ENCODE data around the gene CLRN3.

The CLRN3 gene

GRCh38 chr10:127908106-127908958 is 15.6 kb upstream of the CLRN3 start:
- no peak overlapping the region for H3K4me3 ChIP-seq (ENCODE audit: low read depth, low read length)
- TF ChIP-seq GFI1B (tag by site-specific recombination; IDR thresholded peaks at IDR 0.05) (no peak), ZNF473 (tag by site-specific recombination; IDR thresholded peaks at IDR 0.05) (no peak), BCL11A (tag by site-specific recombination; IDR thresholded peaks at IDR 0.05; ENCODE audit: low read depth) (no peak), ZBTB17 (tag by site-specific recombination; IDR thresholded peaks at IDR 0.05) (no peak), ZNF112 (tag by site-specific recombination; IDR thresholded peaks at IDR 0.05) (no peak), ZNF148 (tag by site-specific recombination; IDR thresholded peaks at IDR 0.05; ENCODE audit: borderline replicate concordance) (no peak), ZNF335 (tag by site-specific recombination; conservative IDR thresholded peaks at IDR 0.05) (no peak), HIC1 (tag by site-specific recombination; IDR thresholded peaks at IDR 0.05) (no peak), ZNF214 (tag by site-specific recombination; IDR thresholded peaks at IDR 0.05; ENCODE audit: borderline replicate concordance) (no peak), ZNF366 (tag by site-specific recombination; conservative IDR thresholded peaks at IDR 0.05) (no peak), ZBTB20 (tag by site-specific recombination; IDR thresholded peaks at IDR 0.05) (no peak), IKZF3 (tag by site-specific recombination; IDR thresholded peaks at IDR 0.05) (no peak), ZSCAN18 (tag by site-specific recombination; IDR thresholded peaks at IDR 0.05) (no peak)
- ChIA-PET CTCF (interaction anchor here (0.6 to 4.3 kb wide), 5 partner anchors 65 to 622 kb away, joined by 3 to 24 read pairs (median 14); no protein-coding TSS in a partner anchor), POLR2A (no interaction called here)
- H3K27ac ChIP-seq (ENCODE audit: extremely low read depth, low read depth, low read length): no peak overlapping the region
- H3K4me1 ChIP-seq (ENCODE audit: control insufficient read depth, insufficient read depth, low read length): no peaks in the 10 kb centered on the region
- H3K9me3 ChIP-seq (ENCODE audit: control insufficient read depth, insufficient read depth, low read depth, low read length): no peaks in the 10 kb centered on the region
- no peaks in the 10 kb centered on the region for H3K36me3 ChIP-seq (ENCODE audit: control insufficient read depth in 2 of 2, insufficient read depth in 1 of 2, low read length in 2 of 2)

GRCh38 chr10:127907411-127908105 is 14.8 kb upstream of the CLRN3 start:
- CTCF ChIA-PET: interaction anchor here (0.6 to 4.3 kb wide), 25 partner anchors 8 to 767 kb away, joined by 3 to 154 read pairs (median 5); partner anchors contain the start of gene CLRN3
- no peak for TF ChIP-seq ZNF16 (tag by site-specific recombination; IDR thresholded peaks at IDR 0.05; ENCODE audit: low read depth)
- peak; percentile 47 for TF ChIP-seq ZFHX2 (tag by site-specific recombination; conservative IDR thresholded peaks at IDR 0.05)
- TF ChIP-seq HIC1 (tag by site-specific recombination; IDR thresholded peaks at IDR 0.05): 0 out of 2 replicates have a peak, but pooled peaks have one; percentile 21
- no peak for TF ChIP-seq TCF7L2 (IDR thresholded peaks at IDR 0.05; ENCODE audit: borderline replicate concordance, low read depth, low read length)
- no peak for TF ChIP-seq ZBTB20 (tag by site-specific recombination; IDR thresholded peaks at IDR 0.05)
- TF ChIP-seq ZSCAN5A (tag by site-specific recombination; IDR thresholded peaks at IDR 0.05): no peak
- TF ChIP-seq EGR2 (tag by site-specific recombination; IDR thresholded peaks at IDR 0.05; ENCODE audit: low read depth): 0 out of 2 replicates have a peak, but pooled peaks have one; percentile 26
- no peaks in the 10 kb centered on the region; the same call in 1 of the 2 replicates for H3K9me3 ChIP-seq (ENCODE audit: control insufficient read depth, insufficient read depth, low read depth, low read length)
- H3K36me3 ChIP-seq (ENCODE audit: control insufficient read depth in 2 of 2, insufficient read depth in 1 of 2, low read length in 2 of 2): no peaks in the 10 kb centered on the region
- H3K4me1 ChIP-seq (ENCODE audit: control insufficient read depth, insufficient read depth, low read length): no peaks in the 10 kb centered on the region
- POLR2A ChIA-PET: no interaction called here
- peak overlapping the region; percentile 49 for H3K4me3 ChIP-seq (ENCODE audit: low read depth, low read length)
- H3K27ac ChIP-seq (ENCODE audit: extremely low read depth, low read depth, low read length): no peak overlapping the region; the same call in 1 of the 2 replicates

Data from HEK293 (cell line).